ENCODE measurements around the gene DNASE1L3. TPM values are rescaled to one million over a fixed set of nuclear protein-coding genes. Genes with fewer than 3 reads are reported as not detected.

DNASE1L3 gene
- total and polyA plus RNA-seq, 2 of the 13 experiments (the other 11 are each of a cell fraction or from before 2014, with no cell fraction given) = 0.86 to 1.7 TPM

DNA sequence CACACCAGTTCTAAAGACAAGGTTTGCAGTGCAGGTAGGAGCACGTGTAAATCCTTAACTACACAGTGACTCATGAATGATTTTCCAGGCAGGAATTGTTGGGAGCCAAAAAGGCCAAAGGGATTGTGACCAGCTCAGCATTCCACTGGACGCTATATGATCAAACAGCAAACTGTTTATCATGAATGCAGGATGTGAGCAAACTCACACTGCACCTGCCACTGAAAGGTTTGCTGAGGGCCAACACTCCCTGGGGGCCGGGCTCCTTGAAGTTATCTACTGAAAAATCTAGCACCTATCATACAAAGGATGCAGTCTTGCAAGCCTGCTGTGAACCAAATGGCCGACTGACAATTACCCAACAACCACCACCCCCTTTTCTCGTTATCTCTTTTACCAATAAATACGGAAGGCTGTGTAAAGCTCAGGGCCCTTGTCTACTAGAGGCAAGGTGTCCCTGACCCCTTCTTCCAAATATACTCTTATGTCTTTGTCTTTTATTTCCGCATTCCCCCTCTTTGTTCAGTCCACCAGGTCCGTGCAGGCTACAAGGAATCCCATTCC, 11.5 kb upstream of the DNASE1L3 start (continued):
- TF ChIP-seq TBP (CRISPR knock-in tag; IDR thresholded peaks at IDR 0.05) (no peak), MXI1 (IDR thresholded peaks at IDR 0.05; ENCODE audit: borderline replicate concordance, low read depth, low read length) (no peak), DBP (CRISPR knock-in tag; IDR thresholded peaks at IDR 0.05; ENCODE audit: not compliant biosample characterization) (no peak), FOSL2 (CRISPR knock-in tag; IDR thresholded peaks at IDR 0.05) (peak; percentile 85), STAT6 (CRISPR knock-in tag; IDR thresholded peaks at IDR 0.05; ENCODE audit: borderline replicate concordance) (0 out of 2 replicates have a peak, but pooled peaks have one; percentile 32), ETV5 (CRISPR knock-in tag; IDR thresholded peaks at IDR 0.05; ENCODE audit: borderline replicate concordance) (peak; percentile 30; the same call in 1 of the 2 replicates), ZNF746 (CRISPR knock-in tag; IDR thresholded peaks at IDR 0.05) (no peak), ZNF773 (CRISPR knock-in tag; IDR thresholded peaks at IDR 0.05; ENCODE audit: borderline replicate concordance) (no peak), PITX1 (CRISPR knock-in tag; IDR thresholded peaks at IDR 0.05) (peak; percentile 41; the same call in 1 of the 2 replicates), ZBTB20 (CRISPR knock-in tag; IDR thresholded peaks at IDR 0.05; ENCODE audit: borderline replicate concordance, low read depth) (peak; percentile 53; the same call in 1 of the 2 replicates), ZNF280D (CRISPR knock-in tag; IDR thresholded peaks at IDR 0.05) (no peak), MED1 (CRISPR knock-in tag; IDR thresholded peaks at IDR 0.05) (no peak), ONECUT2 (CRISPR knock-in tag; IDR thresholded peaks at IDR 0.05) (no peak), SOX13 (IDR thresholded peaks at IDR 0.05) (no peak; the same call in none of the 2 replicates), SOX13 (CRISPR knock-in tag; conservative IDR thresholded peaks at IDR 0.05 in 1 of 2, IDR thresholded peaks at IDR 0.05 in 1 of 2) (peak in 1 of 2 experiments; percentile 75; a peak in 2 of 4 replicates), PRDM4 (CRISPR knock-in tag; IDR thresholded peaks at IDR 0.05; ENCODE audit: borderline replicate concordance) (no peak), KLF13 (CRISPR knock-in tag; IDR thresholded peaks at IDR 0.05) (no peak), SALL1 (CRISPR knock-in tag; IDR thresholded peaks at IDR 0.05) (peak; percentile 54)
- TF ChIP-seq, protein P1, sequence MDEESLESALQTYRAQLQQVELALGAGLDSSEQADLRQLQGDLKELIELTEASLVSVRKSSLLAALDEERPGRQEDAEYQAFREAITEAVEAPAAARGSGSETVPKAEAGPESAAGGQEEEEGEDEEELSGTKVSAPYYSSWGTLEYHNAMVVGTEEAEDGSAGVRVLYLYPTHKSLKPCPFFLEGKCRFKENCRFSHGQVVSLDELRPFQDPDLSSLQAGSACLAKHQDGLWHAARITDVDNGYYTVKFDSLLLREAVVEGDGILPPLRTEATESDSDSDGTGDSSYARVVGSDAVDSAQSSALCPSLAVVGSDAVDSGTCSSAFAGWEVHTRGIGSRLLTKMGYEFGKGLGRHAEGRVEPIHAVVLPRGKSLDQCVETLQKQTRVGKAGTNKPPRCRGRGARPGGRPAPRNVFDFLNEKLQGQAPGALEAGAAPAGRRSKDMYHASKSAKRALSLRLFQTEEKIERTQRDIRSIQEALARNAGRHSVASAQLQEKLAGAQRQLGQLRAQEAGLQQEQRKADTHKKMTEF (CRISPR knock-in tag; IDR thresholded peaks at IDR 0.05) = peak; percentile 24; the same call in 1 of the 2 replicates
